Measurements from ENCODE around the gene RAB19. TPM values are rescaled to one million over a fixed set of nuclear protein-coding genes. Genes with fewer than 3 reads are reported as not detected.
"Not testable (repeated sequence)": the region's sequence is repeated elsewhere in the genome, so short reads cannot be mapped to it uniquely, and the experiment has no call there.

The RAB19 gene
- total RNA-seq, 1 experiment from 2014 or later: 1.3 TPM

DNA sequence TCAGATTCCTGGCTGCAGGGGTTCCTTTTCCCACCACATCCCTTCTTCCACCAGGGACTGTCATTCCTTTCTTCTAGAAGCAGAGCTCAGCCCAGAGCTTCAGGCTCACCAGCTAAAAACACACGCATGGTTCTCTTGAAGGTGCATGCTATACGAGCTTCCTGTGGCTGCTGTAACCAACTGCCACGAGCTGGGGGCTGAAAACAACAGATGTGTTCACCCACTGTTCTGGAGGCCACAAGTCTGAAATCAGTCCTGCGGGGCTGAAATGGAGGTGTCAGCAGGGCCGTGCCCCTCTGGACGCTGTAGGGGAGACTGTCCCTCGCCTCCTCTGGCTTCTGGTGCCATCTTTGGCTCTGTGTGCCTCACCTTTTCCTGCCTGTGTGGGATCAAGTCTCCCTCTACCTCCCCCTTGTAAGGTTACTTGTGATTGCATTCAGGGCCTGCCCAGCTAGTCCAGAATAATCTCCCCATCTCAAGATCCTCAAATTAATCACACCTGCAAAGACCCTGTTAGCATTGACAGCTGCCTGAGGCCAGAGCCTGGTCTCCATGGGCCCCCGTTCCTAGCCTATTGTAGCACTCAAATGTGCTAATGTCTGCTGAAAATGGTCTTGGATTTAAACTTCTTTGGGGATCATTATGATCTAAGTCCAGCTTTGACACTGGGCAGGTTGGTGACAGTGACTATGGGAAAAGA lies 13.7 kb downstream of the RAB19 start:
- DNase-seq (no peak), ATAC-seq (no peak)
- no peaks in the 10 kb centered on the region for H3K9me2 ChIP-seq (replicated peaks; ENCODE audit: low read length)
- no peaks in the 10 kb centered on the region for H3K4me1 ChIP-seq (ENCODE audit: insufficient read depth, low read length)
- no peaks in the 10 kb centered on the region for H3K9me3 ChIP-seq (ENCODE audit: low read length)
- no peak overlapping the region for H2AFZ ChIP-seq (ENCODE audit: low read length)
- H3K36me3 ChIP-seq (ENCODE audit: low read depth, low read length): no peaks in the 10 kb centered on the region
- H4K20me1 ChIP-seq (ENCODE audit: low read length): no peaks in the 10 kb centered on the region
- no peak overlapping the region for H3K9ac ChIP-seq (ENCODE audit: low read length)
- intact Hi-C loops (cut with micrococcal nuclease): no loop called here
- no TSS peak for BruUV-seq (replicated peaks)
- no peak overlapping the region for H3K4me2 ChIP-seq (ENCODE audit: low read length)
- no peak overlapping the region for H3K27ac ChIP-seq (ENCODE audit: low read length)
- no peaks in the 10 kb centered on the region for H3K27me3 ChIP-seq (ENCODE audit: low read length)
- TF ChIP-seq, protein P1, sequence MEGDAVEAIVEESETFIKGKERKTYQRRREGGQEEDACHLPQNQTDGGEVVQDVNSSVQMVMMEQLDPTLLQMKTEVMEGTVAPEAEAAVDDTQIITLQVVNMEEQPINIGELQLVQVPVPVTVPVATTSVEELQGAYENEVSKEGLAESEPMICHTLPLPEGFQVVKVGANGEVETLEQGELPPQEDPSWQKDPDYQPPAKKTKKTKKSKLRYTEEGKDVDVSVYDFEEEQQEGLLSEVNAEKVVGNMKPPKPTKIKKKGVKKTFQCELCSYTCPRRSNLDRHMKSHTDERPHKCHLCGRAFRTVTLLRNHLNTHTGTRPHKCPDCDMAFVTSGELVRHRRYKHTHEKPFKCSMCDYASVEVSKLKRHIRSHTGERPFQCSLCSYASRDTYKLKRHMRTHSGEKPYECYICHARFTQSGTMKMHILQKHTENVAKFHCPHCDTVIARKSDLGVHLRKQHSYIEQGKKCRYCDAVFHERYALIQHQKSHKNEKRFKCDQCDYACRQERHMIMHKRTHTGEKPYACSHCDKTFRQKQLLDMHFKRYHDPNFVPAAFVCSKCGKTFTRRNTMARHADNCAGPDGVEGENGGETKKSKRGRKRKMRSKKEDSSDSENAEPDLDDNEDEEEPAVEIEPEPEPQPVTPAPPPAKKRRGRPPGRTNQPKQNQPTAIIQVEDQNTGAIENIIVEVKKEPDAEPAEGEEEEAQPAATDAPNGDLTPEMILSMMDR (conservative IDR thresholded peaks at IDR 0.05; ENCODE audit: low read depth, low read length): no peak
- no peak for TF ChIP-seq EZH2phosphoT487 (IDR thresholded peaks at IDR 0.05; ENCODE audit: borderline replicate concordance, low read length)
- no peak for TF ChIP-seq EZH2 (IDR thresholded peaks at IDR 0.05; ENCODE audit: low read length, unreplicated experiment)
- no peaks in the 10 kb centered on the region for H3K79me2 ChIP-seq (ENCODE audit: low read length)
- no peak overlapping the region for H3K4me3 ChIP-seq (ENCODE audit: low read length)
- ChIA-PET CTCF (no interaction called here), POLR2A (ENCODE audit: unreplicated experiment) (interaction anchor here (0.6 kb wide), 1 partner anchor 9 kb away, joined by 3 read pairs; no protein-coding TSS in a partner anchor)
- H3F3A ChIP-seq (ENCODE audit: low read length, unreplicated experiment): no peaks in the 10 kb centered on the region

- DNase-seq; H3K4me3 ChIP-seq (ENCODE audit: low read length); H3K27me3 ChIP-seq (ENCODE audit: low read length); BruUV-seq (replicated peaks); H3K9me2 ChIP-seq (replicated peaks; ENCODE audit: low read length); H3K27ac ChIP-seq (ENCODE audit: low read length); H3F3A ChIP-seq (ENCODE audit: low read length, unreplicated experiment); H3K4me1 ChIP-seq (ENCODE audit: insufficient read depth, low read length); H3K4me2 ChIP-seq (ENCODE audit: low read length); H3K79me2 ChIP-seq (ENCODE audit: low read length); intact Hi-C loops (cut with micrococcal nuclease); H3K9ac ChIP-seq (ENCODE audit: low read length); H3K36me3 ChIP-seq (ENCODE audit: low read depth, low read length); H4K20me1 ChIP-seq (ENCODE audit: low read length); CTCF ChIA-PET; H3K9me3 ChIP-seq (ENCODE audit: low read length); ATAC-seq; H2AFZ ChIP-seq (ENCODE audit: low read length): not testable (repeated sequence)
- POLR2A ChIA-PET (ENCODE audit: unreplicated experiment): interaction anchor here (0.6 kb wide), 1 partner anchor 10 kb away, joined by 3 read pairs; no protein-coding TSS in a partner anchor
Measured at GRCh38 chr7:140418156-140418472, 14.3 kb downstream of the RAB19 start.

GRCh38 chr7:140418653-140419052 lies 14.8 kb downstream of the RAB19 start:
- Histone ChIP-seq H3K79me2 (ENCODE audit: low read length) (no peaks in the 10 kb centered on the region), H3K4me1 (ENCODE audit: insufficient read depth, low read length) (no peaks in the 10 kb centered on the region), H3K9me3 (ENCODE audit: low read length) (no peaks in the 10 kb centered on the region), H3K9ac (ENCODE audit: low read length) (no peak overlapping the region), H4K20me1 (ENCODE audit: low read length) (no peaks in the 10 kb centered on the region), H3F3A (ENCODE audit: low read length, unreplicated experiment) (no peaks in the 10 kb centered on the region), H3K27me3 (ENCODE audit: low read length) (no peaks in the 10 kb centered on the region), H3K36me3 (ENCODE audit: low read depth, low read length) (no peaks in the 10 kb centered on the region), H2AFZ (ENCODE audit: low read length) (no peak overlapping the region), H3K9me2 (replicated peaks; ENCODE audit: low read length) (no peaks in the 10 kb centered on the region), H3K27ac (ENCODE audit: low read length) (no peak overlapping the region), H3K4me3 (ENCODE audit: low read length) (no peak overlapping the region), H3K4me2 (ENCODE audit: low read length) (no peak overlapping the region)
- POLR2A ChIA-PET (ENCODE audit: unreplicated experiment): no interaction called here
- no TSS peak for BruUV-seq (replicated peaks)
- TF ChIP-seq EZH2phosphoT487 (IDR thresholded peaks at IDR 0.05; ENCODE audit: borderline replicate concordance, low read length) (no peak), EZH2 (IDR thresholded peaks at IDR 0.05; ENCODE audit: low read length, unreplicated experiment) (no peak)
- TF ChIP-seq, protein P1 (conservative IDR thresholded peaks at IDR 0.05; ENCODE audit: low read depth, low read length): no peak
- no peak for ATAC-seq
- DNase-seq: no peak
- intact Hi-C loops (cut with micrococcal nuclease): no loop called here
- CTCF ChIA-PET: no interaction called here
